ENCODE data around the gene RUSC1. TPM values are rescaled to one million over a fixed set of nuclear protein-coding genes. Genes with fewer than 3 reads are reported as not detected.

RUSC1 gene
- total and polyA plus RNA-seq, 4 donors, result 28.4 to 129 (median 78.0) TPM

- no peak overlapping the region for H3K27ac ChIP-seq (ENCODE audit: low read depth, low read length)
These were observed 59.0 kb downstream of the RUSC1 start for GRCh38 chr1:155379631-155380090.

More at GRCh38 chr1:155379631-155380090, 59.0 kb downstream of the RUSC1 start:
- H3K36me3 ChIP-seq (ENCODE audit: control insufficient read depth, insufficient read depth, low read length), result peaks cover 34% of the 10 kb centered on the region
- no peaks in the 10 kb centered on the region for H3K9me3 ChIP-seq (ENCODE audit: control insufficient read depth, insufficient read depth, low read length)
- H3K4me1 ChIP-seq (ENCODE audit: control insufficient read depth, insufficient read depth, low read length), result no peaks in the 10 kb centered on the region
- H3K27me3 ChIP-seq (ENCODE audit: control insufficient read depth, insufficient read depth, low read length), result no peaks in the 10 kb centered on the region
- no peak overlapping the region for H3K4me3 ChIP-seq (ENCODE audit: low read depth, low read length)
- DNase-seq (ENCODE audit: low read depth in 4 of 6, low spot score in 6 of 6), result peak in 3 of 6 donors; percentile 22 to 83 (median 69)

Small RNA genes within 50 kb of the gene (small RNA-seq; reads per million reads assigned to genes)
- not detected for gene RNU6-106P (ENCODE audit: low replicate concordance)

Other genes with a start within 250 kb of the RUSC1 start
- gene EFNA3, start 242.1 kb upstream of the RUSC1 start, total RNA-seq, result 10 to 100 TPM; 12.3 to 13.6 TPM
- gene EFNA3, start 242.1 kb upstream of the RUSC1 start, polyA plus RNA-seq (ENCODE audit: insufficient read length in 2 of 2), result 10 to 100 TPM; 46.6 to 50.6 TPM
- gene EFNA1, start 193.0 kb upstream of the RUSC1 start, total RNA-seq, result 10 to 100 TPM; 14.8 to 27.8 TPM
- 10 to 100 TPM; 17.9 to 23.3 TPM for gene EFNA1, start 193.0 kb upstream of the RUSC1 start, polyA plus RNA-seq (ENCODE audit: insufficient read length in 2 of 2)
- gene SLC50A1, start 185.0 kb upstream of the RUSC1 start, total RNA-seq, result 10 to 100 TPM; 12.1 to 35.8 TPM
- gene SLC50A1, start 185.0 kb upstream of the RUSC1 start, polyA plus RNA-seq (ENCODE audit: insufficient read length in 2 of 2), result 10 to 100 TPM; 18.2 to 26.9 TPM
- gene DPM3, start 180.4 kb upstream of the RUSC1 start, total RNA-seq, result 10 to 100 TPM; 16.2 to 46.6 TPM
- gene DPM3, start 180.4 kb upstream of the RUSC1 start, polyA plus RNA-seq (ENCODE audit: insufficient read length in 2 of 2), result 10 to 100 TPM; 41.7 to 47.2 TPM
- 100 to 1,000 TPM in 1 of 2 donors, 10 to 100 TPM in 1; 81.9 to 140 TPM for gene KRTCAP2, start 147.6 kb upstream of the RUSC1 start, total RNA-seq
- 100 to 1,000 TPM; 130 to 132 TPM for gene KRTCAP2, start 147.6 kb upstream of the RUSC1 start, polyA plus RNA-seq (ENCODE audit: insufficient read length in 2 of 2)
- 1 to 10 TPM; 6.7 to 6.8 TPM for gene TRIM46, start 147.0 kb upstream of the RUSC1 start, total RNA-seq
- gene TRIM46, start 147.0 kb upstream of the RUSC1 start, polyA plus RNA-seq (ENCODE audit: insufficient read length in 2 of 2), result 10 to 100 TPM; 29.5 to 37.6 TPM
- 10 to 100 TPM; 18.2 to 39.1 TPM for gene THBS3, start 113.0 kb upstream of the RUSC1 start, total RNA-seq
- 10 to 100 TPM; 34.4 to 57.6 TPM for gene THBS3, start 113.0 kb upstream of the RUSC1 start, polyA plus RNA-seq (ENCODE audit: insufficient read length in 2 of 2)
- gene MTX1, start 112.2 kb upstream of the RUSC1 start, total RNA-seq, result 10 to 100 TPM; 15.8 to 43.1 TPM
- 10 to 100 TPM; 35.8 to 40.2 TPM for gene MTX1, start 112.2 kb upstream of the RUSC1 start, polyA plus RNA-seq (ENCODE audit: insufficient read length in 2 of 2)
- gene ENTREP3, start 65.4 kb upstream of the RUSC1 start, total RNA-seq, result 1 to 10 TPM; 8.5 to 9.8 TPM
- gene ENTREP3, start 65.4 kb upstream of the RUSC1 start, polyA plus RNA-seq (ENCODE audit: insufficient read length in 2 of 2), result 10 to 100 TPM; 30.6 to 42.5 TPM
- 10 to 100 TPM; 26.3 to 51.2 TPM for gene SCAMP3, start 58.5 kb upstream of the RUSC1 start, total RNA-seq
- gene SCAMP3, start 58.5 kb upstream of the RUSC1 start, polyA plus RNA-seq (ENCODE audit: insufficient read length in 2 of 2), result 100 to 1,000 TPM in 1 of 2 donors, 10 to 100 TPM in 1; 89.1 to 103 TPM
- gene CLK2, start 47.4 kb upstream of the RUSC1 start, total RNA-seq, result 10 to 100 TPM; 25.2 to 42.6 TPM
- 10 to 100 TPM; 49.2 to 61.1 TPM for gene CLK2, start 47.4 kb upstream of the RUSC1 start, polyA plus RNA-seq (ENCODE audit: insufficient read length in 2 of 2)
- gene HCN3, start 43.4 kb upstream of the RUSC1 start, total RNA-seq, result 1 to 10 TPM; 6.1 to 9.0 TPM
- 10 to 100 TPM; 28.6 to 36.0 TPM for gene HCN3, start 43.4 kb upstream of the RUSC1 start, polyA plus RNA-seq (ENCODE audit: insufficient read length in 2 of 2)
- gene PKLR, start 19.5 kb upstream of the RUSC1 start, total RNA-seq, result under 1 TPM; 0.11 to 0.20 TPM
- gene PKLR, start 19.5 kb upstream of the RUSC1 start, polyA plus RNA-seq (ENCODE audit: insufficient read length in 2 of 2), result under 1 TPM; 0.14 to 0.15 TPM
- 100 to 1,000 TPM; 144 to 249 TPM for gene FDPS, start 12.0 kb upstream of the RUSC1 start, total RNA-seq
- 100 to 1,000 TPM; 202 to 239 TPM for gene FDPS, start 12.0 kb upstream of the RUSC1 start, polyA plus RNA-seq (ENCODE audit: insufficient read length in 2 of 2)
- 10 to 100 TPM; 56.1 to 65.9 TPM for gene ASH1L, start 241.9 kb downstream of the RUSC1 start, total RNA-seq
- 10 to 100 TPM; 35.9 TPM for gene ASH1L, start 241.9 kb downstream of the RUSC1 start, polyA plus RNA-seq (ENCODE audit: insufficient read length in 2 of 2)

All from spinal cord (tissue), 9 donors.